ENCODE results near the gene IFT88. TPM values are rescaled to one million over a fixed set of nuclear protein-coding genes. Genes with fewer than 3 reads are reported as not detected.
"Not testable (repeated sequence)": the region's sequence is repeated elsewhere in the genome, so short reads cannot be mapped to it uniquely, and the experiment has no call there.

Gene IFT88
- total RNA-seq, 1 experiment from 2014 or later: 12.3 TPM

GRCh38 chr13:20680416-20681080, 113.6 kb downstream of the IFT88 start:
- intact Hi-C loops (cut with micrococcal nuclease; ENCODE audit: unreplicated experiment) (no loop called here), in situ Hi-C loops (cut with HindIII; ENCODE audit: low pct_unique_long_range_greater_than_20kb, low sequenced_read_pairs) (no loop called here)
- POLR2A ChIA-PET: no interaction called here

DNA sequence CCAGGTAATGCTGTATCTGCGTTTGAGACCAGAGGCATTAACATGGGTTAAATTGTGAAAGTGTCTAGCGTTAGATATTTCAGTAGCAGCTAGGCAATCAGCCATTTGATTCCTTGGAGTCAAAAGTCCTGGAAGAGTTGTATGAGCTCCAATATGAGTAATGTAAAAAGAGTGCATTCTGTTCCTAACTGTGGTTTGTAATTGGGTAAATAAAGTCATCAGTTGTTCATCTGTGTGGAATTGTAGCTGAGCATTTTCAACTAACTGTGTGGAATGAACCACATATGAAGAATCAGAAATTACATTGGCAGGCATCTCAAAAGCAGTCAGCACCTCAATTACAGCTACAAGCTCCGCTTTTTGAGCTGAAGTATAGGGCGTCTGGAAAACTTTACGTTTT, 114.5 kb downstream of the IFT88 start:
- H3K4me3 ChIP-seq (ENCODE audit: low read depth in 2 of 2, low read length in 2 of 2); POLR2A ChIA-PET; H3K36me3 ChIP-seq (ENCODE audit: control insufficient read depth, insufficient read depth, low read length); H3K4me1 ChIP-seq (ENCODE audit: control insufficient read depth, insufficient read depth, low read length); H3K9me3 ChIP-seq (ENCODE audit: control insufficient read depth, insufficient read depth, low read depth, low read length); CTCF ChIA-PET; BruUV-seq (replicated peaks); H3K27me3 ChIP-seq (ENCODE audit: control insufficient read depth, insufficient read depth, low read length); in situ Hi-C loops (cut with HindIII; ENCODE audit: low pct_unique_long_range_greater_than_20kb, low sequenced_read_pairs); DNase-seq (ENCODE audit: low read depth, low spot score); intact Hi-C loops (cut with micrococcal nuclease; ENCODE audit: unreplicated experiment); ATAC-seq; H3K27ac ChIP-seq (ENCODE audit: low read length): not testable (repeated sequence)

More at GRCh38 chr13:20680416-20681080, 113.6 kb downstream of the IFT88 start:
- CTCF ChIA-PET: no interaction called here
- no TSS peak for BruUV-seq (replicated peaks)
- Histone ChIP-seq H3K4me3 (ENCODE audit: low read depth in 2 of 2, low read length in 2 of 2) (no peak overlapping the region), H3K27ac (ENCODE audit: low read length) (no peak overlapping the region), H3K27me3 (ENCODE audit: control insufficient read depth, insufficient read depth, low read length) (no peaks in the 10 kb centered on the region), H3K36me3 (ENCODE audit: control insufficient read depth, insufficient read depth, low read length) (no peaks in the 10 kb centered on the region), H3K9me3 (ENCODE audit: control insufficient read depth, insufficient read depth, low read depth, low read length) (no peaks in the 10 kb centered on the region), H3K4me1 (ENCODE audit: control insufficient read depth, insufficient read depth, low read length) (no peaks in the 10 kb centered on the region)
- TF ChIP-seq, protein P1, sequence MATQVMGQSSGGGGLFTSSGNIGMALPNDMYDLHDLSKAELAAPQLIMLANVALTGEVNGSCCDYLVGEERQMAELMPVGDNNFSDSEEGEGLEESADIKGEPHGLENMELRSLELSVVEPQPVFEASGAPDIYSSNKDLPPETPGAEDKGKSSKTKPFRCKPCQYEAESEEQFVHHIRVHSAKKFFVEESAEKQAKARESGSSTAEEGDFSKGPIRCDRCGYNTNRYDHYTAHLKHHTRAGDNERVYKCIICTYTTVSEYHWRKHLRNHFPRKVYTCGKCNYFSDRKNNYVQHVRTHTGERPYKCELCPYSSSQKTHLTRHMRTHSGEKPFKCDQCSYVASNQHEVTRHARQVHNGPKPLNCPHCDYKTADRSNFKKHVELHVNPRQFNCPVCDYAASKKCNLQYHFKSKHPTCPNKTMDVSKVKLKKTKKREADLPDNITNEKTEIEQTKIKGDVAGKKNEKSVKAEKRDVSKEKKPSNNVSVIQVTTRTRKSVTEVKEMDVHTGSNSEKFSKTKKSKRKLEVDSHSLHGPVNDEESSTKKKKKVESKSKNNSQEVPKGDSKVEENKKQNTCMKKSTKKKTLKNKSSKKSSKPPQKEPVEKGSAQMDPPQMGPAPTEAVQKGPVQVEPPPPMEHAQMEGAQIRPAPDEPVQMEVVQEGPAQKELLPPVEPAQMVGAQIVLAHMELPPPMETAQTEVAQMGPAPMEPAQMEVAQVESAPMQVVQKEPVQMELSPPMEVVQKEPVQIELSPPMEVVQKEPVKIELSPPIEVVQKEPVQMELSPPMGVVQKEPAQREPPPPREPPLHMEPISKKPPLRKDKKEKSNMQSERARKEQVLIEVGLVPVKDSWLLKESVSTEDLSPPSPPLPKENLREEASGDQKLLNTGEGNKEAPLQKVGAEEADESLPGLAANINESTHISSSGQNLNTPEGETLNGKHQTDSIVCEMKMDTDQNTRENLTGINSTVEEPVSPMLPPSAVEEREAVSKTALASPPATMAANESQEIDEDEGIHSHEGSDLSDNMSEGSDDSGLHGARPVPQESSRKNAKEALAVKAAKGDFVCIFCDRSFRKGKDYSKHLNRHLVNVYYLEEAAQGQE (IDR thresholded peaks at IDR 0.05; ENCODE audit: insufficient read depth in 1 of 2, low read depth in 2 of 2, low read length in 1 of 2): no peak
- TF ChIP-seq TCF7L2 (IDR thresholded peaks at IDR 0.05; ENCODE audit: low read depth, low read length): no peak
- TF ChIP-seq CTCF (IDR thresholded peaks at IDR 0.05): no peak
- no peak for TF ChIP-seq SIN3A (IDR thresholded peaks at IDR 0.05; ENCODE audit: borderline replicate concordance, insufficient read depth, low read depth, low read length)
- TF ChIP-seq POLR2AphosphoS5 (IDR thresholded peaks at IDR 0.05; ENCODE audit: low read depth, low read length): no peak
- ATAC-seq: no peak
- DNase-seq (ENCODE audit: low read depth, low spot score): no peak

DNA sequence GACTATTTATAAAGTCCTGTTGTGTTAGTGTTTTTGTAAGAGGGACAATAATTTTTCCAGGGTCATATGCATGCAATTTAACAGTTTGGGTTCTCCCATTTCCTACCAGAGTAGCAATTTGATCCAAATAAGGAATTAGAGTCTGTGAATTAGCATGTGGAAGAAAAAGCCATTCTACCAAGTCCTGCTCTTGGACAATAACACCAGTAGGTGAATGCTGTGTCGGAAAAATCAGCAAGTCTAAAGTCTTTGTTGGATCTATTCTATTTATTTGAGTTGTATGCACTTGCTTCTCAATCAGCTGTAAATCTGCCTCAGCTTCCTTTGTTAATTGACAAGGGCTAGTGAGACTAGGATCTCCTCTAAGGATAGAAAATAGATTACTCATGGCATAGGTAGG, 115.1 kb downstream of the IFT88 start:
- Histone ChIP-seq H3K4me1 (ENCODE audit: control insufficient read depth, insufficient read depth, low read length) (no peaks in the 10 kb centered on the region), H3K4me3 (ENCODE audit: low read depth in 2 of 2, low read length in 2 of 2) (no peak overlapping the region), H3K36me3 (ENCODE audit: control insufficient read depth, insufficient read depth, low read length) (no peaks in the 10 kb centered on the region), H3K9me3 (ENCODE audit: control insufficient read depth, insufficient read depth, low read depth, low read length) (no peaks in the 10 kb centered on the region), H3K27ac (ENCODE audit: low read length) (no peak overlapping the region), H3K27me3 (ENCODE audit: control insufficient read depth, insufficient read depth, low read length) (no peaks in the 10 kb centered on the region)
- intact Hi-C loops (cut with micrococcal nuclease; ENCODE audit: unreplicated experiment) (no loop called here), in situ Hi-C loops (cut with HindIII; ENCODE audit: low pct_unique_long_range_greater_than_20kb, low sequenced_read_pairs) (no loop called here)
- BruUV-seq (replicated peaks): no TSS peak
- CTCF ChIA-PET: no interaction called here
- POLR2A ChIA-PET: no interaction called here
- ATAC-seq (no peak), DNase-seq (ENCODE audit: low read depth, low spot score) (no peak)
- TF ChIP-seq, protein P1 (IDR thresholded peaks at IDR 0.05; ENCODE audit: insufficient read depth in 1 of 2, low read depth in 2 of 2, low read length in 1 of 2): no peak
- no peak for TF ChIP-seq CTCF (IDR thresholded peaks at IDR 0.05)
- no peak for TF ChIP-seq SIN3A (IDR thresholded peaks at IDR 0.05; ENCODE audit: borderline replicate concordance, insufficient read depth, low read depth, low read length)
- TF ChIP-seq POLR2AphosphoS5 (IDR thresholded peaks at IDR 0.05; ENCODE audit: low read depth, low read length): no peak
- no peak for TF ChIP-seq TCF7L2 (IDR thresholded peaks at IDR 0.05; ENCODE audit: low read depth, low read length)

Measured in Panc1 (cell line).